GM23248 (cell line): ENCODE measurements around the gene SPDYE2.
"Not testable (repeated sequence)": the region's sequence is repeated elsewhere in the genome, so short reads cannot be mapped to it uniquely, and the experiment has no call there.

Source experiments
- EZH2 ChIP-seq: fragments of 200-600 bp; sonication (generic); IDR thresholded peaks from 2 replicates; pipeline ENCODE4 v1.6.1; 2018; ENCODE audit warnings: antibody characterized with exemption, mild to moderate bottlenecking; ENCODE audit not compliant: insufficient read depth, poor library complexity, severe bottlenecking
- EZH2phosphoT487 ChIP-seq: fragments of 200-600 bp; sonication (generic); IDR thresholded peaks from 2 replicates; pipeline ENCODE4 v1.6.1; 2018; ENCODE audit warnings: antibody characterized with exemption, moderate library complexity, mild to moderate bottlenecking, low read depth; ENCODE audit not compliant: insufficient read depth

GRCh38 chr7:102511860-102512522 lies 39.0 kb upstream of the SPDYE2 start:
- not testable (repeated sequence) for TF ChIP-seq EZH2phosphoT487, EZH2
